IMR-90 (cell line): ENCODE measurements around the gene NEURL1B. TPM values are rescaled to one million over a fixed set of nuclear protein-coding genes. Genes with fewer than 3 reads are reported as not detected.

Source experiments
- ATAC-seq: fragments of 200-7000 bp; cut with Tn5 transposase; 2 replicates; pipeline ENCODE4 v1.9.1; 2020; ENCODE audit warnings: low read depth, mild to moderate bottlenecking, moderate library complexity
- BruUV-seq: library from RNA; stranded (reverse); fragments of 400-500 nt; replicated peaks from 2 replicates; lab custom pipeline; 2021; lab: Mats Ljungman, UMichigan
- CTCF ChIA-PET: fragments of 300-600 bp; formaldehyde crosslinking; extraction: SDS; loops from one replicate; lab custom pipeline; 2021; ENCODE audit warnings: antibody characterized with exemption; lab: Yijun Ruan, JAX
- POLR2A ChIA-PET: fragments of 300-600 bp; sonication (Branson Sonifier 250); formaldehyde crosslinking; loops from one replicate; lab custom pipeline; 2022; ENCODE audit warnings: antibody characterized with exemption; ENCODE audit not compliant: unreplicated experiment; lab: Charles Lee
- DNase-seq: peaks from one replicate; pipeline ENCODE4 v3.0.0; 2013
- H2AFZ ChIP-seq: replicated peaks from 2 replicates; pipeline ENCODE3; 2013; ENCODE audit warnings: low read length, mild to moderate bottlenecking; ENCODE audit not compliant: poor library complexity
- H2AK5ac ChIP-seq: 2 replicates; pipeline ENCODE4 v1.6.1; 2013; ENCODE audit warnings: low read depth, low read length, inconsistent platforms
- H2AK9ac ChIP-seq: replicated peaks from 2 replicates; pipeline ENCODE3; 2013; ENCODE audit warnings: mild to moderate bottlenecking, low read depth, low read length, moderate library complexity; ENCODE audit not compliant: poor library complexity
- H2BK120ac ChIP-seq: 2 replicates; pipeline ENCODE4 v1.6.1; 2013; ENCODE audit warnings: low read depth, low read length, inconsistent platforms
- H2BK15ac ChIP-seq: 3 replicates; pipeline ENCODE4 v1.6.1; 2013; ENCODE audit warnings: low read depth, low read length, inconsistent platforms
- H2BK20ac ChIP-seq: 2 replicates; pipeline ENCODE4 v1.6.1; 2013; ENCODE audit warnings: low read depth, mild to moderate bottlenecking, inconsistent platforms, low read length, moderate library complexity
- H2BK5ac ChIP-seq: 2 replicates; pipeline ENCODE4 v1.6.1; 2013; ENCODE audit warnings: mild to moderate bottlenecking, low read depth, low read length, inconsistent platforms; ENCODE audit not compliant: poor library complexity, severe bottlenecking
- H3K14ac ChIP-seq: replicated peaks from 2 replicates; pipeline ENCODE4 v1.6.1; 2013; ENCODE audit warnings: low read depth, low read length, inconsistent platforms
- H3K18ac ChIP-seq: 2 replicates; pipeline ENCODE4 v1.6.1; 2013; ENCODE audit warnings: low read depth, low read length, control low read depth
- H3K23ac ChIP-seq: 2 replicates; pipeline ENCODE4 v1.6.1; 2013; ENCODE audit warnings: low read depth, low read length, inconsistent platforms
- H3K27ac ChIP-seq: 2 replicates; pipeline ENCODE4 v1.5.1; 2013; ENCODE audit warnings: mild to moderate bottlenecking, control low read depth, low read length; ENCODE audit not compliant: insufficient read depth
- H3K27me3 ChIP-seq: 2 replicates; pipeline ENCODE4 v1.6.1; 2013; ENCODE audit warnings: low read length; ENCODE audit not compliant: control insufficient read depth, insufficient read depth
- H3K36me3 ChIP-seq: 2 replicates; pipeline ENCODE4 v1.6.1; 2013; ENCODE audit warnings: low read length, mixed read lengths; ENCODE audit not compliant: control insufficient read depth, insufficient read depth
- H3K4ac ChIP-seq: 2 replicates; pipeline ENCODE4 v1.6.1; 2013; ENCODE audit warnings: low read depth, low read length, inconsistent platforms
- H3K4me1 ChIP-seq: 2 replicates; pipeline ENCODE4 v1.6.1; 2013; ENCODE audit warnings: low read length, mixed read lengths; ENCODE audit not compliant: control insufficient read depth, insufficient read depth
- H3K4me2 ChIP-seq: 2 replicates; pipeline ENCODE4 v1.6.1; 2013; ENCODE audit warnings: low read depth, mild to moderate bottlenecking, control low read depth, low read length, moderate library complexity
- H3K4me3 ChIP-seq: 2 replicates; pipeline ENCODE4 v1.5.1; 2013; ENCODE audit warnings: low read depth, mild to moderate bottlenecking, control low read depth, low read length, moderate library complexity; ENCODE audit not compliant: insufficient read depth
- H3K56ac ChIP-seq: 2 replicates; pipeline ENCODE4 v1.6.1; 2013; ENCODE audit warnings: low read length, inconsistent platforms; ENCODE audit not compliant: insufficient read depth; ENCODE audit errors: extremely low read depth
- H3K79me1 ChIP-seq, 2 experiments: 2 replicates each; pipeline ENCODE4 v1.6.1; 2013; ENCODE audit warnings: low read length in 2 of 2, inconsistent platforms in 1 of 2, low read depth in 1 of 2
- H3K9ac ChIP-seq: 2 replicates; pipeline ENCODE4 v1.6.1; 2013; ENCODE audit warnings: low read depth, low read length, control low read depth
- H3K9me1 ChIP-seq: 2 replicates; pipeline ENCODE4 v1.6.1; 2013; ENCODE audit warnings: low read length, inconsistent platforms; ENCODE audit not compliant: insufficient read depth
- H3K9me3 ChIP-seq: 2 replicates; pipeline ENCODE4 v1.6.1; 2013; ENCODE audit warnings: low read length; ENCODE audit not compliant: control insufficient read depth, insufficient read depth
- H4K20me1 ChIP-seq: 2 replicates; pipeline ENCODE4 v1.6.1; 2013; ENCODE audit warnings: low read length, inconsistent platforms; ENCODE audit not compliant: insufficient read depth
- H4K5ac ChIP-seq: 2 replicates; pipeline ENCODE4 v1.6.1; 2013; ENCODE audit warnings: mild to moderate bottlenecking, low read depth, low read length, control low read depth
- H4K8ac ChIP-seq, 2 experiments: 2 replicates each; pipeline ENCODE4 v1.6.1; 2013; ENCODE audit warnings: low read depth in 2 of 2, low read length in 2 of 2, control low read depth in 1 of 2, inconsistent platforms in 1 of 2
- H4K91ac ChIP-seq: 2 replicates; pipeline ENCODE4 v1.6.1; 2013; ENCODE audit warnings: low read depth, low read length, inconsistent platforms; ENCODE audit not compliant: insufficient read depth
- BHLHE40 ChIP-seq: fragments of 150-350 bp; IDR thresholded peaks from 2 replicates; pipeline ENCODE4 v1.6.1; 2016; ENCODE audit warnings: mild to moderate bottlenecking, low read depth, low read length
- CEBPB ChIP-seq: IDR thresholded peaks from 2 replicates; pipeline ENCODE4 v1.6.1; 2012; ENCODE audit warnings: low read depth, low read length, improper control_type of control experiment
- CHD1 ChIP-seq: IDR thresholded peaks from 2 replicates; pipeline ENCODE4 v1.6.1; 2012; ENCODE audit warnings: low read depth, low read length, improper control_type of control experiment
- FOS ChIP-seq: fragments of 150-350 bp; IDR thresholded peaks from 2 replicates; pipeline ENCODE4 v1.6.1; 2016; ENCODE audit warnings: low read depth, low read length
- MAFK ChIP-seq: IDR thresholded peaks from 2 replicates; pipeline ENCODE4 v1.6.1; 2012; ENCODE audit warnings: low read depth, low read length, improper control_type of control experiment
- MAZ ChIP-seq: IDR thresholded peaks from 2 replicates; pipeline ENCODE4 v1.6.1; 2012; ENCODE audit warnings: low read depth, mild to moderate bottlenecking, low read length, improper control_type of control experiment, moderate library complexity, borderline replicate concordance
- MXI1 ChIP-seq: IDR thresholded peaks from 2 replicates; pipeline ENCODE4 v1.6.1; 2012; ENCODE audit warnings: low read depth, mild to moderate bottlenecking, low read length, moderate library complexity, borderline replicate concordance
- NFE2L2 ChIP-seq: fragments of 150-350 bp; IDR thresholded peaks from 2 replicates; pipeline ENCODE4 v1.6.1; 2016; ENCODE audit warnings: low read depth, mild to moderate bottlenecking, low read length
- POLR2A ChIP-seq: IDR thresholded peaks from 2 replicates; pipeline ENCODE4 v1.6.1; 2012; ENCODE audit warnings: mild to moderate bottlenecking, low read depth, low read length
- RAD21 ChIP-seq: IDR thresholded peaks from 2 replicates; pipeline ENCODE4 v1.6.1; 2012; ENCODE audit warnings: low read length, improper control_type of control experiment
- RCOR1 ChIP-seq: IDR thresholded peaks from 2 replicates; pipeline ENCODE4 v1.6.1; 2012; ENCODE audit warnings: mild to moderate bottlenecking, low read length, improper control_type of control experiment; ENCODE audit not compliant: insufficient replicate concordance
- RFX5 ChIP-seq: IDR thresholded peaks from 2 replicates; pipeline ENCODE4 v1.8.0; 2012; ENCODE audit warnings: low read depth, mild to moderate bottlenecking, low read length, moderate library complexity
- SMC3 ChIP-seq: fragments of 150-350 bp; IDR thresholded peaks from 2 replicates; pipeline ENCODE4 v1.6.1; 2016; ENCODE audit warnings: low read depth, mild to moderate bottlenecking, antibody characterized with exemption, low read length, moderate library complexity
- WGBS, 2 experiments: methylation state at CpG; one replicate each; pipeline versions ENCODE4 v1.1.5 to v1.1.7; 2013; ENCODE audit warnings: missing lambda C conversion rate in 2 of 2; ENCODE audit not compliant: insufficient read length in 1 of 2; ENCODE audit errors: extremely low coverage in 2 of 2; 5-methylcytosine and 5-hydroxymethylcytosine counted together
- dilution Hi-C: fragments of 300-500 bp; cut with HindIII; formaldehyde crosslinking; loops from one replicate; pipeline ENCODE4 v1.14.3; 2018; ENCODE audit warnings: low sequenced_read_pairs; ENCODE audit not compliant: unreplicated experiment
- in situ Hi-C: fragments of 300-500 bp; cut with MboI; formaldehyde crosslinking; loops from 3 replicates; pipeline ENCODE4 v1.14.3; 2019; ENCODE audit warnings: low sequenced_read_pairs, inconsistent platforms, mixed read lengths
- intact Hi-C: fragments of 100-400 bp; cut with micrococcal nuclease; formaldehyde crosslinking; loops from 2 replicates; pipeline ENCODE4 v1.10.0; 2022
- polyA plus RNA-seq, 3 experiments: library from polyadenylated mRNA; depleted of rRNA; stranded (reverse); fragments of >200 nt; gene quantifications; 2 replicates each; pipeline ENCODE4 v1.2.3, GENCODE V29; 2012; ENCODE audit warnings: low replicate concordance in 1 of 3
- total RNA-seq: library from RNA; depleted of rRNA; stranded (reverse); fragments of >200 nt; gene quantifications from 2 replicates; pipeline ENCODE4 v1.2.3, GENCODE V29; 2012
- TF ChIP-seq, protein P1 (sequence below): fragments of 150-350 bp; IDR thresholded peaks from 2 replicates; pipeline ENCODE4 v1.6.1; 2017; ENCODE audit warnings: mild to moderate bottlenecking, antibody characterized with exemption, low read length, low read depth
- TF ChIP-seq, protein P2 (sequence below): fragments of 150-350 bp; IDR thresholded peaks from 2 replicates; pipeline ENCODE4 v1.6.1; 2016; ENCODE audit warnings: low read depth, mild to moderate bottlenecking, low read length, moderate library complexity, borderline replicate concordance

NEURL1B gene
- total and polyA plus RNA-seq, 2 of the 4 experiments (the other 2 are of a cell fraction), result 1.8 to 2.8 TPM

DNA sequence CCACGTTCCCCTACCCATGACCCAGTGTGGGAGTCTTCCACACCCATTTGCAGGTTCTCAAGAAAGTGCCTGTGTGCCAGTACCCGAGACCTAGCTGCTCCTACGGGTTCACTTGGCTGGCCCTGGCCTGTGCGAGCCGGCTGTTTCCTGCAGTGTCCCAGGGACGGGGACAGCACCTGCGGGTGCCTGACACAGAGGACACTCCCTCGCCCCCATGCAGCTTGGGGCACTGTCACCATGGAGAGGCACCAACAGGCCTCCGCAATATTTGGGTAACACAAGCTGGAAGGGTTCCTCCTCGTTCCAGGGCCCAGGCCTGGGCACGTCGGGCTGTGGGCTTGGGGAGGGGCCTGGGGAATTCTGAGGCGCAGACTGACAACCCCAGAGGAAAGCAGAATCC lies 88.5 kb downstream of the NEURL1B start (continued):
- TF ChIP-seq, protein P1, sequence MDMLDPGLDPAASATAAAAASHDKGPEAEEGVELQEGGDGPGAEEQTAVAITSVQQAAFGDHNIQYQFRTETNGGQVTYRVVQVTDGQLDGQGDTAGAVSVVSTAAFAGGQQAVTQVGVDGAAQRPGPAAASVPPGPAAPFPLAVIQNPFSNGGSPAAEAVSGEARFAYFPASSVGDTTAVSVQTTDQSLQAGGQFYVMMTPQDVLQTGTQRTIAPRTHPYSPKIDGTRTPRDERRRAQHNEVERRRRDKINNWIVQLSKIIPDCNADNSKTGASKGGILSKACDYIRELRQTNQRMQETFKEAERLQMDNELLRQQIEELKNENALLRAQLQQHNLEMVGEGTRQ, result no peak
- TF ChIP-seq RAD21 (no peak), NFE2L2 (no peak), FOS (no peak)

DNA sequence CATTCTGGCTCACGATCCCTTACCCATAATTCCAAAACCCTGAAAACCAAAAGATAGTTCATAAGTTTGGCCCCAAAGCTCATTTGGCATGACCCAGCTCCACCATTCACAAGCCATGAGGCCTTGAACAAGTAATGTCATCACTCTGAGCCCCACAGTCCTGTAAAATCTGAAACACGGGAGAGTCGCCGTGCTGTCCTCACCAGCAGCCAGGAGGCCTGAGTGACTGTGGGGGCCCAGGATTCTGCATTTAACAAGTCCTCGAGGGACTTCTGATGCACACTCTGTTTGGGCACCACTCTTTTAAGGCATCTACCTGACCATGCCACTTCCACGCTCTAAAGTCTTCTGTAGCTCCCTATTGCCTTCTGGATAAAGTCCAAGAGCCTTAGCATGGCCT lies 89.2 kb downstream of the NEURL1B start:
- CTCF ChIA-PET, result interaction anchor here (1.4 kb wide), 1 partner anchor 15 kb away, joined by 3 read pairs; no protein-coding TSS in a partner anchor
- H2BK20ac ChIP-seq, result no peak overlapping the region
- H2BK5ac ChIP-seq, result no peak overlapping the region
- H2AK9ac ChIP-seq, result no peak overlapping the region
- intact Hi-C loops (loop anchor here (5.0 kb wide), 1 partner anchor 37 kb away; no protein-coding TSS in a partner anchor), in situ Hi-C loops (no loop called here), dilution Hi-C loops (no loop called here)
- H3K9ac ChIP-seq, result no peak overlapping the region
- no peak overlapping the region for H3K4me2 ChIP-seq
- H2AK5ac ChIP-seq, result 0 out of 2 replicates have a peak overlapping the region, but pooled peaks have one; percentile 33
- no peaks in the 10 kb centered on the region for H3K9me3 ChIP-seq
- no peak overlapping the region for H3K4ac ChIP-seq
- no peak overlapping the region for H4K8ac ChIP-seq
- no TSS peak for BruUV-seq
- POLR2A ChIA-PET, result no interaction called here
- no peak overlapping the region for H4K91ac ChIP-seq
- no peaks in the 10 kb centered on the region for H4K20me1 ChIP-seq
- no peak overlapping the region for H3K56ac ChIP-seq
- no peak overlapping the region for H3K27ac ChIP-seq
- peaks cover 2% of the 10 kb centered on the region; the same call in 1 of the 2 replicates for H3K27me3 ChIP-seq
- H3K14ac ChIP-seq, result no peak overlapping the region
- H3K79me1 ChIP-seq, result no peaks in the 10 kb centered on the region
- no peak overlapping the region for H2AFZ ChIP-seq
- H3K36me3 ChIP-seq, result no peaks in the 10 kb centered on the region
- no peak overlapping the region for H3K18ac ChIP-seq
- no peak overlapping the region; the same call in 2 of the 3 replicates for H2BK15ac ChIP-seq
- no peak overlapping the region for H3K4me3 ChIP-seq
- no peak overlapping the region for H4K5ac ChIP-seq
- 100% methylated on average over 3 of the region's 6 CpGs; no CpG with 5 or more reads in 1 of the 2 experiments for WGBS, 2 experiments
- no peak overlapping the region for H3K23ac ChIP-seq
- no peak overlapping the region for H2BK120ac ChIP-seq
- H3K4me1 ChIP-seq, result peaks cover 10% of the 10 kb centered on the region
- no peak for DNase-seq
- ATAC-seq, result no peak
- 0 out of 2 replicates have a peak, but pooled peaks cover 9% of the 10 kb centered on the region for H3K9me1 ChIP-seq
- TF ChIP-seq RFX5, result no peak
- TF ChIP-seq SMC3, result no peak
- no peak for TF ChIP-seq POLR2A
- TF ChIP-seq, protein P2, sequence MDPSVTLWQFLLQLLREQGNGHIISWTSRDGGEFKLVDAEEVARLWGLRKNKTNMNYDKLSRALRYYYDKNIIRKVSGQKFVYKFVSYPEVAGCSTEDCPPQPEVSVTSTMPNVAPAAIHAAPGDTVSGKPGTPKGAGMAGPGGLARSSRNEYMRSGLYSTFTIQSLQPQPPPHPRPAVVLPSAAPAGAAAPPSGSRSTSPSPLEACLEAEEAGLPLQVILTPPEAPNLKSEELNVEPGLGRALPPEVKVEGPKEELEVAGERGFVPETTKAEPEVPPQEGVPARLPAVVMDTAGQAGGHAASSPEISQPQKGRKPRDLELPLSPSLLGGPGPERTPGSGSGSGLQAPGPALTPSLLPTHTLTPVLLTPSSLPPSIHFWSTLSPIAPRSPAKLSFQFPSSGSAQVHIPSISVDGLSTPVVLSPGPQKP, result no peak
- no peak for TF ChIP-seq CHD1
- TF ChIP-seq MAFK, result no peak
- no peak for TF ChIP-seq MXI1
- no peak for TF ChIP-seq RCOR1
- TF ChIP-seq, protein P1, result no peak
- TF ChIP-seq BHLHE40, result no peak
- TF ChIP-seq FOS, result no peak
- no peak for TF ChIP-seq MAZ
- TF ChIP-seq RAD21, result no peak
- no peak for TF ChIP-seq CEBPB
- TF ChIP-seq NFE2L2, result no peak
